COLO829 (cell line): ENCODE results near the gene RNF220.
"Not testable (repeated sequence)": the region's sequence is repeated elsewhere in the genome, so short reads cannot be mapped to it uniquely, and the experiment has no call there.

ENCODE experiments used
- DNase-seq: peaks from one replicate; pipeline ENCODE4 v3.0.0; 2012; ENCODE audit warnings: low spot score

The RNF220 gene

DNA sequence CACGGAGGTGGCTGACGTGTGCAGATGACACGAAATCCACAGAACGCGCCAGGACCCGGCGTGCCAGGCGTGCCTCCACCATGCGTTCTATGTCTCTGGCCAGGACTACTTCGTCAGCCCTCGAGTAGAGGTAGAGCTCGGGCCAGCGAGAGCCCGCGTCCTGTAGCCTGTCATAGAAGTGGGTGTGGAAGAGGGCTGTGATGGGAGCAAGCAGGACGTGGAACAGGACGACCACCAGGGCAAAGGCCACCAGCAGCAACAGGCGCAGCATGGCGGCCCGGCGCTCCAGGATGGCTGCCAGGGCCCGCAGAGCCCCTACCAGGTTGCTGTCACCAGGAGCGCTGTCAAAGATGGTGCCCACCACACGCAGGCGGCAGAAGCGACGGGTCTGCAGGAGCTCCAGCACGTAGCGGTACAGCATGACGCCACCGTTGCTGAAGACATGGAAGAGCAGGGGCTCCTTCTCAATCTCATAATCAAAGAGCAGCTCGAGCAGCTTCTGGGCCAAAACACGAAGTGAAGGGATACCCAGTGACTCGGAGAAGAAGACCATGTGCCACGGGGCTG lies 249.6 kb downstream of the RNF220 start:
- DNase-seq = no peak

- DNase-seq = no peak
These were observed 250.6 kb downstream of the RNF220 start for GRCh38 chr1:44655609-44656008.

- no peak for DNase-seq
These were observed 254.5 kb downstream of the RNF220 start for GRCh38 chr1:44659566-44659965.

DNA sequence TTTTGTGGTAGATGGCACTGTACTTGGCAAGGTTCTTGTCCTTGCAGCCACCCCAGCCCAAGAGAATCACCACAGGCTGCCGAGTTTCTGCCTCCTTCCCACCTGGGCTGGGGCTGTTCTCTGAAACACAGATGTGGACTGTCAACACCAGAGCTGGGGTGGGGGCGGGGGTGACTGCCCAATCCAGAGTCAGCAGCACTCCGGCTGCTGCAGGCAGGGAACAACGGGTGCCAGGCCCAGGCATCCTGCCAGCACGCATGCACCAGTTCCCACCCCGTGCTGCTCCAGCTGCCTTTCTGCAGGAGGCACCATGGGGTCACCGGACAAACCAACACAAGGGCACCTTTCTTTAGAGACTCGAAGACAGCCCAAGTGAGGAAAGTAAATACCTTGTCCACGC lies 255.1 kb downstream of the RNF220 start:
- peak; percentile 70 for DNase-seq

GRCh38 chr1:44661781-44662682 lies 257.0 kb downstream of the RNF220 start:
- DNase-seq = no peak

- no peak for DNase-seq
These were observed 257.6 kb downstream of the RNF220 start for GRCh38 chr1:44662683-44663030.

DNA sequence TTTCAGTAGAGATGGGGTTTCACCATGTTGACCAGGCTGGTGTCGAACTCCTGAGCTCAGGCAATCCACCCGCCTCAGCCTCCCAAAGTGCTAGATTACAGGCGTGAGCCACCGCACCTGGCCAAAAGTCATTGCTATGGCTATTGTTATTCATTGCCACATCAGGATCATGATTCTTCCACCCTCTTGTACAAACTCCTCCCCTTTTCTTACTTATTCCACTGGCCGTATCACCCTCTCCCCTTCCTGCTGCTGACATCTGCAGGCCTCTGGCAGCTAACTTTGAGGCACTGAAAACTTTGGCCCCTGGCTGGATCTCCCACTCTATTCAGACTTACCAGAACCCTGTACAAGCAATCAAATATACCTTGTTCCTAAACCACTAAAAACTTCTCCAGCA lies 258.4 kb downstream of the RNF220 start:
- DNase-seq = no peak

GRCh38 chr1:44664730-44665370 lies 259.8 kb downstream of the RNF220 start:
- no peak for DNase-seq

- not testable (repeated sequence) for DNase-seq
These were observed 261.7 kb downstream of the RNF220 start for GRCh38 chr1:44666719-44667118.

GRCh38 chr1:44670751-44671640 lies 265.9 kb downstream of the RNF220 start:
- no peak for DNase-seq

DNA sequence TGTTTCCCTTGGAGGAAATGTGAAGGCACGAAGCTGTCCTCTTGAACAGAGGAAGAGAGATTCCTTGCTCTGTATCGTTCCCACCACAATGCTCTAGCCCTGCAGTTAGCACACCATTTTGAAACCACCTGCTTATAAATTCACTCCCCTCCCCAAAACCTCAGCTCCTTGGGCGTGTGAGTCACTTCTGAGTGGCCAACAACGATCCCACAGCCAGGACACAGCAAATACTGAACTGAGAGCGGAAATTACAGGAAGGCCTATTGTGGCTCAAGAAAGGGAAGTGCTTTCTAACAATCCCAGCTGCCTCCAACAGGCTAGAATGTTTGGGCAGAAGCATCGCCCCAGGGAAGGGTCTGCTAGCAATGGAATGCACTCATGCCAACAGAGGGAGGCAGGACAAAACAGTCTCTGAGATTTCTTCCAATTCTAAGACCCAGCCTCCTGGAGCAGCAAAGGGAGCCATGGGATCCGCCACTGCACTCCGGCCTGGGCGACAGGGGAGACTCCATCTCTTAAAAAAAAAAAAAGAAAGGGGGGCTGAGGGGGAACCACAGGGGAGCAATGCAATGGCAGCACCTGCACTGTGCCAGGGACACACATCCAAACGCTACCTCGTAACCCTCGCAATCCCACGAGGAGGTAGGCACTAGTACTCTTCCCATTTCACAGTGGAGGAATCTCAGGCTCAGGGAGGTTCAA lies 267.4 kb downstream of the RNF220 start:
- peak; percentile 68 for DNase-seq

DNA sequence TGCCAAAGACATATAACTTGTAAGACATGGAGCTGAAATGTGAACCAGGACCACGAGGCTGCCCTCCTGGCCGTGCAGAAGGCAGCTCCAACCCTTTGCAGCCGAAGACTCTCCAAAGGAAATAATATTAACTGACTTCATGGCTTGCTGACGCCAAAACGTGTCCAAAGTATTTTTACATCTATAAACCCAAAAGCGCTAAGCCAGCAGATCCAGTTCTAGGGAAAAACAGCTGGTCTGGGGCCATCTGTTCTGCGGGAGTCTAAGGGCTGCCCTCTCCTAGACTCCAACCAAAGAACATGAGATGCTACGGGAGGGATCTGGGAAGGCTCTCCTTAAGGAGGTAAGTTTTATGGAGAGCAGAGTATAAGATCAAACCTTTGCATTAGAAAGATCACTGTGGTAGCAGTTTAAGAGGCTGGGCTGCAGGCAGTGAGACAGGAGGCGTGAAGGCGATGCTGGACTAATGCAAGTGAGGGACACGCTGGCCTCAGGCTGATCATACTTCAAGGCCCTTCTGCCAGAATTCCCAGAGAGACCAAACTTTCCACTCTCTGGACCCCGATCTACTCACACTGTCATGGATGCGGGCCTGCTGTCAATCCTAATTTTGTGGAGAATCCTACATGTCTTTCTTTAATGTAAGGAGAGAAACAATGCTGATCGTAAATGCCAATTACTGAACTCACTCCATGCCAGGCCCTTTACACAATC lies 268.1 kb downstream of the RNF220 start:
- no peak for DNase-seq

- no peak for DNase-seq
These were observed 268.6 kb downstream of the RNF220 start for GRCh38 chr1:44673675-44674112.

GRCh38 chr1:44674113-44675000 lies 269.3 kb downstream of the RNF220 start, which contains the start of the genes ARMH1 and TMEM53:
Gene ARMH1, plus strand, starts transcription at chr1:44674714. Its CDS starts 14,984 bp downstream, at chr1:44689698.
Gene TMEM53, minus strand, starts transcription at chr1:44674481. Its CDS starts 90 bp downstream, at chr1:44674391.
- peak; percentile 97 for DNase-seq

DNA sequence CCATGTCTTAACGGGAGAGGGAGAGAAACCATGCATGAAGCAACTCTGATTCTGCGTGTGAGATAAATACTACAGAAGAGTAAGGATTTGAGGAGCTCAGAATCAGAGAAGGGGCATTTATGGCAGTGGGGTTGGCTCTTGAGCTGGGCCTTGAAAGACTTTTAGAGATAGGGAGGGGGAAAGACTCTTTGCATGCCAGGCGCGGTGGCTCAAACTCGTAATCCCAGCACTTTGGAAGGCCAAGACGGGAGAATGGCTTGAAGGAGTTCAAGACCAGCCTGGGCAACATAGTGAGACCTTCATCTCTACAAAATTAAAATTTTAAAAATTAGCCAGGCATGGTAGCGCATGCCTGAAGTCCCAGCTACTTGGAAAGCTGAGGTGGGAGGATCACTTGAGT lies 270.1 kb downstream of the RNF220 start:
- no peak for DNase-seq

GRCh38 chr1:44676484-44677200 lies 271.6 kb downstream of the RNF220 start:
- DNase-seq = no peak

DNA sequence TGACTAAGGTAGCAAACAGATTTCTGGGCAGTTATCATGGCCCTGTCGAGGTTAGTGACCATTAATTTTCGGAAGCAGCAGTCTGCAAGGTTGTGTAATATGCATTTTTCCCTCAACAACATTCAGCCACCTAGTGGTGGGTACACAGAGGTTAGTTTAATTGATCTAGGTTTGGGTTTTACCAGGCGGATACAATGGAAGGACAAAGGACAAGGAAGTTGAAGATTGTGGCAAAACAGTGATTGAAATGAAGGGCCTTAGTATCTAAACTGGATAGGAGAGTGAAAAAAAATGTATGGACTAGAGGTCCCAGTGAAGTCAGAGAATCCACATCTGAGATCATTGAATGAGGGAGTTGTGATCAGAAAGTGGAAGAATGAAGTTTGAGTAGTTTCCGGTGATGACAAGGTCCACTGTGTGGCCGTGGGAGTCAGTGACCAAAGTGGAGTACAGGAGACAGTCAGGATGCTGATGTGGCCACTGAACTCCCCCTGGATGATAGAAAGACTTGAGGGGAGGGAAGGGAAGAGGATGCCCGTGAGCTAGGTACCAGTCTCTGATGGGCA lies 272.2 kb downstream of the RNF220 start:
- DNase-seq = no peak

DNA sequence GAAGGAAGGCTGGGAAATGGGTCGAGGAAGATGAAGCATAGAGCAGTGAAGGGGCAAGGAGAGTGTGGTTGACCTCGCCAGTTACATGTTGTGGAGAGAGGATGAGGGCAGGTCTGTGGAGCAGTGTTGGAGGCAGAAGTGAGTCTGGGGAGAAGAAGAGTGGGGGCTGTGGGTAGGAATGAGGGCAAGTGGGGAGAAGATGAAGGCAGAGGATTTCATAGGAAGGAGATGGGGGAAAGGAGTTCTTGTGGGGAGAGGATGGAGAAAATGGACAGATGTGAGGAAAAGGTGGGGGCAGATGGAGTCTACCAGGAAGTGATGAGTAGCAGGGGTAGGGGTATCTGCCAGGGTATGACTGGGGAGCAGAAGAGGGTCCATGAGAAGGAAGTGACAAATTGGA lies 273.1 kb downstream of the RNF220 start:
- no peak for DNase-seq

DNA sequence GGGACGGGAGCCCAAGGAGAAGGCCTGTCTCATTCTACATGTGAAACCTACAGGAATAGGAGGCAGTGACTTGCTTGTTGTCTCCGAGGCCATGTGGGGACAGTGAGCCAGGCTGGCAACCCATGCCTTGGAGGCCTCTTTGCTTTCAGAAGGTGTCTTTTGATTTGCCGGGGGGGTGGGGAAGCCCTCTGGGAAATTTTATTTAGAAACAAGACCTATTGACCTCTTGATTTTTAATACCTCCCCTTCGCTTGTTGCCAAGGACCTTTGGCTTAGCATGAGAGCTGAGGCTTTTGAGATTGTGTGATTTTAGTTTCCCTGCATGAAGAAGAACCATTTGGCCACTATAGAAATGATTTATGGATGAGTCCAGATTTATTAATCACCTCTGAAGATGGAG lies 273.6 kb downstream of the RNF220 start:
- no peak for DNase-seq
